Measurements from ENCODE around the gene EXOG. TPM values are rescaled to one million over a fixed set of nuclear protein-coding genes. Genes with fewer than 3 reads are reported as not detected.

Gene EXOG
- total RNA-seq, 1 donor from 2014 or later: 8.2 TPM

- DNase-seq: no peak
Measured at GRCh38 chr3:38548154-38548931, 52.2 kb downstream of the EXOG start.

GRCh38 chr3:38549082-38549481 is 52.9 kb downstream of the EXOG start:
- DNase-seq: no peak

- no peak for DNase-seq
Measured at GRCh38 chr3:38549486-38549885, 53.3 kb downstream of the EXOG start.

GRCh38 chr3:38549957-38550840 is 54.1 kb downstream of the EXOG start:
- DNase-seq: no peak

GRCh38 chr3:38551026-38551832 is 55.1 kb downstream of the EXOG start:
- DNase-seq: no peak

GRCh38 chr3:38552364-38552763 is 56.2 kb downstream of the EXOG start:
- no peak for DNase-seq

- no peak for DNase-seq
Measured at GRCh38 chr3:38553071-38553470, 56.9 kb downstream of the EXOG start.

- no peak for DNase-seq
Measured at GRCh38 chr3:38554127-38554827, 58.1 kb downstream of the EXOG start.

GRCh38 chr3:38555149-38555840 is 59.2 kb downstream of the EXOG start:
- DNase-seq: no peak

GRCh38 chr3:38555926-38556325 is 59.8 kb downstream of the EXOG start:
- DNase-seq: no peak

- no peak for DNase-seq
Measured at GRCh38 chr3:38556640-38557358, 60.7 kb downstream of the EXOG start.

- no peak for DNase-seq
Measured at GRCh38 chr3:38558864-38559263, 62.7 kb downstream of the EXOG start.

- no peak for DNase-seq
Measured at GRCh38 chr3:38560284-38560683, 64.1 kb downstream of the EXOG start.

- no peak for DNase-seq
Measured at GRCh38 chr3:38560996-38561717, 65.0 kb downstream of the EXOG start.

GRCh38 chr3:38561746-38562466 is 65.8 kb downstream of the EXOG start:
- DNase-seq: no peak

- DNase-seq: no peak
Measured at GRCh38 chr3:38562467-38562925, 66.4 kb downstream of the EXOG start.

GRCh38 chr3:38563070-38563885 is 67.1 kb downstream of the EXOG start:
- no peak for DNase-seq

- DNase-seq: no peak
Measured at GRCh38 chr3:38563886-38564270, 67.7 kb downstream of the EXOG start.
